ENCODE measurements around the gene FSCN2.

DNA sequence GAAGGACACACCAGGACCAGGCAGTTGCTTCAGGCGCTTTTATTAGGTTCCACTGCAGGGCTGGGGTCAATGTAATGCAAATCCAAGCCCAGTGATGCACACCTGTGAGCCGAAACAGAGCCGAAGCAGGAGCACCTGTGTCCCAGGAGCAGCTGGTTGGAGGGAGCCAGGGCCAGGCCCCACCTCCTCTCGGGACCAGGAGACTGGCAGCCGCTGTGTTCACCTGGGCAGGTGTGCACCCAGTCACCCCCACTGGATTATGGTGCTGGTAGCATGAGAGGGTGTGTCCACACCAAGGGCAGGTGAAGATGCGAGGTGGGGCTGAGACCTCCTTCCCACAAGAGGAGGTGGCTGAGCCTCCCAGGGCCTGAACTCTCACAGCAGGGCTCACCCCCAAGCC lies 28.7 kb downstream of the FSCN2 start:
- TF ChIP-seq YBX1 (IDR thresholded peaks at IDR 0.05) (no peak), TBL1XR1 (IDR thresholded peaks at IDR 0.05; ENCODE audit: low read depth, low read length) (no peak), POLR2A (IDR thresholded peaks at IDR 0.05; ENCODE audit: low read depth, low read length) (no peak; the same call in 1 of the 2 replicates), MYC (IDR thresholded peaks at IDR 0.05; ENCODE audit: insufficient read depth, insufficient read length, insufficient replicate concordance, low read length, severe bottlenecking) (no peak), SIX5 (IDR thresholded peaks at IDR 0.05; ENCODE audit: low read depth, low read length, severe bottlenecking) (no peak), HCFC1 (IDR thresholded peaks at IDR 0.05; ENCODE audit: low read length) (no peak), POLR2AphosphoS5 (IDR thresholded peaks at IDR 0.05; ENCODE audit: low read length) (no peak), MXI1 (IDR thresholded peaks at IDR 0.05; ENCODE audit: low read depth, low read length) (no peak), SP1 (IDR thresholded peaks at IDR 0.05; ENCODE audit: low read depth, low read length) (no peak)
- TF ChIP-seq, protein P1, sequence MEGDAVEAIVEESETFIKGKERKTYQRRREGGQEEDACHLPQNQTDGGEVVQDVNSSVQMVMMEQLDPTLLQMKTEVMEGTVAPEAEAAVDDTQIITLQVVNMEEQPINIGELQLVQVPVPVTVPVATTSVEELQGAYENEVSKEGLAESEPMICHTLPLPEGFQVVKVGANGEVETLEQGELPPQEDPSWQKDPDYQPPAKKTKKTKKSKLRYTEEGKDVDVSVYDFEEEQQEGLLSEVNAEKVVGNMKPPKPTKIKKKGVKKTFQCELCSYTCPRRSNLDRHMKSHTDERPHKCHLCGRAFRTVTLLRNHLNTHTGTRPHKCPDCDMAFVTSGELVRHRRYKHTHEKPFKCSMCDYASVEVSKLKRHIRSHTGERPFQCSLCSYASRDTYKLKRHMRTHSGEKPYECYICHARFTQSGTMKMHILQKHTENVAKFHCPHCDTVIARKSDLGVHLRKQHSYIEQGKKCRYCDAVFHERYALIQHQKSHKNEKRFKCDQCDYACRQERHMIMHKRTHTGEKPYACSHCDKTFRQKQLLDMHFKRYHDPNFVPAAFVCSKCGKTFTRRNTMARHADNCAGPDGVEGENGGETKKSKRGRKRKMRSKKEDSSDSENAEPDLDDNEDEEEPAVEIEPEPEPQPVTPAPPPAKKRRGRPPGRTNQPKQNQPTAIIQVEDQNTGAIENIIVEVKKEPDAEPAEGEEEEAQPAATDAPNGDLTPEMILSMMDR (IDR thresholded peaks at IDR 0.05 in 2 of 3, conservative IDR thresholded peaks at IDR 0.05 in 1 of 3; ENCODE audit: control insufficient read depth in 2 of 3, extremely low read depth in 1 of 3, insufficient read depth in 1 of 3, low read depth in 3 of 3, low read length in 3 of 3) = no peak
- TF ChIP-seq, protein P2, sequence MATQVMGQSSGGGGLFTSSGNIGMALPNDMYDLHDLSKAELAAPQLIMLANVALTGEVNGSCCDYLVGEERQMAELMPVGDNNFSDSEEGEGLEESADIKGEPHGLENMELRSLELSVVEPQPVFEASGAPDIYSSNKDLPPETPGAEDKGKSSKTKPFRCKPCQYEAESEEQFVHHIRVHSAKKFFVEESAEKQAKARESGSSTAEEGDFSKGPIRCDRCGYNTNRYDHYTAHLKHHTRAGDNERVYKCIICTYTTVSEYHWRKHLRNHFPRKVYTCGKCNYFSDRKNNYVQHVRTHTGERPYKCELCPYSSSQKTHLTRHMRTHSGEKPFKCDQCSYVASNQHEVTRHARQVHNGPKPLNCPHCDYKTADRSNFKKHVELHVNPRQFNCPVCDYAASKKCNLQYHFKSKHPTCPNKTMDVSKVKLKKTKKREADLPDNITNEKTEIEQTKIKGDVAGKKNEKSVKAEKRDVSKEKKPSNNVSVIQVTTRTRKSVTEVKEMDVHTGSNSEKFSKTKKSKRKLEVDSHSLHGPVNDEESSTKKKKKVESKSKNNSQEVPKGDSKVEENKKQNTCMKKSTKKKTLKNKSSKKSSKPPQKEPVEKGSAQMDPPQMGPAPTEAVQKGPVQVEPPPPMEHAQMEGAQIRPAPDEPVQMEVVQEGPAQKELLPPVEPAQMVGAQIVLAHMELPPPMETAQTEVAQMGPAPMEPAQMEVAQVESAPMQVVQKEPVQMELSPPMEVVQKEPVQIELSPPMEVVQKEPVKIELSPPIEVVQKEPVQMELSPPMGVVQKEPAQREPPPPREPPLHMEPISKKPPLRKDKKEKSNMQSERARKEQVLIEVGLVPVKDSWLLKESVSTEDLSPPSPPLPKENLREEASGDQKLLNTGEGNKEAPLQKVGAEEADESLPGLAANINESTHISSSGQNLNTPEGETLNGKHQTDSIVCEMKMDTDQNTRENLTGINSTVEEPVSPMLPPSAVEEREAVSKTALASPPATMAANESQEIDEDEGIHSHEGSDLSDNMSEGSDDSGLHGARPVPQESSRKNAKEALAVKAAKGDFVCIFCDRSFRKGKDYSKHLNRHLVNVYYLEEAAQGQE (IDR thresholded peaks at IDR 0.05; ENCODE audit: low read depth, low read length) = no peak

All from GM12878 (cell line).